A549 (cell line): ENCODE measurements around the gene TLR9.

Experiments used
- CHD2 ChIP-seq: fragments of 150-350 bp; IDR thresholded peaks from 2 replicates; pipeline ENCODE4 v1.6.1; 2014; ENCODE audit warnings: low read length; ENCODE audit not compliant: partially characterized antibody
- CHD4 ChIP-seq: fragments of 200-600 bp; sonication (generic); IDR thresholded peaks from 2 replicates; pipeline ENCODE4 v1.6.1; 2016; ENCODE audit warnings: antibody characterized with exemption, mild to moderate bottlenecking, borderline replicate concordance
- E2F6 ChIP-seq: IDR thresholded peaks from 2 replicates; pipeline ENCODE4 v1.6.1; 2012; ENCODE audit warnings: low read depth, borderline replicate concordance
- ELK1 ChIP-seq: fragments of 150-350 bp; IDR thresholded peaks from 2 replicates; pipeline ENCODE4 v1.6.1; 2014; ENCODE audit warnings: low read depth, mild to moderate bottlenecking, low read length
- EP300 ChIP-seq, 2 experiments: fragments of >200 bp; sonication (Bioruptor Twin); formaldehyde crosslinking; IDR thresholded peaks; 2 replicates in 1 of 2; 3 replicates in 1 of 2; pipeline ENCODE4 v1.6.1; 2016 to 2017
- FOXS1 ChIP-seq: fragments of 250-450 bp; sonication (Bioruptor Pico); IDR thresholded peaks from 2 replicates; pipeline ENCODE4 v1.5.0; 2020; ENCODE audit warnings: mild to moderate bottlenecking, moderate library complexity
- KDM5A ChIP-seq: fragments of 200-600 bp; sonication (generic); IDR thresholded peaks from 2 replicates; pipeline ENCODE4 v1.6.1; 2016; ENCODE audit warnings: antibody characterized with exemption, mild to moderate bottlenecking
- MAZ ChIP-seq: fragments of 150-350 bp; IDR thresholded peaks from 2 replicates; pipeline ENCODE4 v1.6.1; 2014; ENCODE audit warnings: antibody characterized with exemption, low read depth, low read length, borderline replicate concordance
- PBX3 ChIP-seq: IDR thresholded peaks from 2 replicates; pipeline ENCODE4 v1.6.1; 2012
- POLR2A ChIP-seq: IDR thresholded peaks from 2 replicates; pipeline ENCODE4 v1.6.1; 2012; ENCODE audit warnings: mild to moderate bottlenecking, low read length
- SMC3 ChIP-seq: fragments of >200 bp; sonication (Bioruptor Twin); formaldehyde crosslinking; IDR thresholded peaks from 3 replicates; pipeline ENCODE4 v1.6.1; 2018; ENCODE audit warnings: inconsistent platforms
- ZC3H11A ChIP-seq: fragments of 450-650 bp; IDR thresholded peaks from 2 replicates; pipeline ENCODE4 v1.6.1; 2014; ENCODE audit warnings: antibody characterized with exemption, mild to moderate bottlenecking
- TF ChIP-seq, protein P1 (sequence below): fragments of >200 bp; sonication (Bioruptor Twin); formaldehyde crosslinking; IDR thresholded peaks from 3 replicates; pipeline ENCODE4 v1.5.1; 2016
- TF ChIP-seq, protein P2 (sequence below): fragments of 450-650 bp; IDR thresholded peaks from 2 replicates; pipeline ENCODE4 v1.6.1; 2014; ENCODE audit warnings: antibody characterized with exemption

DNA sequence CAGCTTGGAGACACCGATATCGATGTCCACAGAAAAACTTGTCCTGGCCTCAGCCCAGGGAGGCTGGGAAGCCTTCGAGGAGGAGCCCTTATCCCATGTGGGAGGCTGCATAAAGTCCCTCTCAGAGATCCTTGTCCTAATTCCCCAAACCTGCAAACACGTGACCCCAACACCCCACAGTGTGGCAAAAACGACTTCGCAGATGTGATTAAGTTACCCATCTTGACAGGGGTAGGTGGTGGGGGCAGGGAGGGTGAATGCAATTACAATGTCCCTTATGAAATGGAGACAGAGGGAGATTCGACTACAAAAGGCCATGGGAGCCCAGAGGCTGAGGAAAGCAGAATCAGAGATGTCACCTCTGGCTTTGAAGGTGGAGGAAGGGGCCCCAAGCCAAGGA is 2.3 kb upstream of the TLR9 start:
- TF ChIP-seq CHD2 (no peak), ZC3H11A (no peak), MAZ (no peak), PBX3 (no peak), CHD4 (no peak), SMC3 (no peak), E2F6 (no peak), FOXS1 (CRISPR knock-in tag) (no peak), POLR2A (no peak), ELK1 (no peak), KDM5A (no peak), EP300 (IDR thresholded peaks at IDR 0.05) (no peak)
- TF ChIP-seq, protein P1, sequence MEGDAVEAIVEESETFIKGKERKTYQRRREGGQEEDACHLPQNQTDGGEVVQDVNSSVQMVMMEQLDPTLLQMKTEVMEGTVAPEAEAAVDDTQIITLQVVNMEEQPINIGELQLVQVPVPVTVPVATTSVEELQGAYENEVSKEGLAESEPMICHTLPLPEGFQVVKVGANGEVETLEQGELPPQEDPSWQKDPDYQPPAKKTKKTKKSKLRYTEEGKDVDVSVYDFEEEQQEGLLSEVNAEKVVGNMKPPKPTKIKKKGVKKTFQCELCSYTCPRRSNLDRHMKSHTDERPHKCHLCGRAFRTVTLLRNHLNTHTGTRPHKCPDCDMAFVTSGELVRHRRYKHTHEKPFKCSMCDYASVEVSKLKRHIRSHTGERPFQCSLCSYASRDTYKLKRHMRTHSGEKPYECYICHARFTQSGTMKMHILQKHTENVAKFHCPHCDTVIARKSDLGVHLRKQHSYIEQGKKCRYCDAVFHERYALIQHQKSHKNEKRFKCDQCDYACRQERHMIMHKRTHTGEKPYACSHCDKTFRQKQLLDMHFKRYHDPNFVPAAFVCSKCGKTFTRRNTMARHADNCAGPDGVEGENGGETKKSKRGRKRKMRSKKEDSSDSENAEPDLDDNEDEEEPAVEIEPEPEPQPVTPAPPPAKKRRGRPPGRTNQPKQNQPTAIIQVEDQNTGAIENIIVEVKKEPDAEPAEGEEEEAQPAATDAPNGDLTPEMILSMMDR: no peak
- TF ChIP-seq, protein P2, sequence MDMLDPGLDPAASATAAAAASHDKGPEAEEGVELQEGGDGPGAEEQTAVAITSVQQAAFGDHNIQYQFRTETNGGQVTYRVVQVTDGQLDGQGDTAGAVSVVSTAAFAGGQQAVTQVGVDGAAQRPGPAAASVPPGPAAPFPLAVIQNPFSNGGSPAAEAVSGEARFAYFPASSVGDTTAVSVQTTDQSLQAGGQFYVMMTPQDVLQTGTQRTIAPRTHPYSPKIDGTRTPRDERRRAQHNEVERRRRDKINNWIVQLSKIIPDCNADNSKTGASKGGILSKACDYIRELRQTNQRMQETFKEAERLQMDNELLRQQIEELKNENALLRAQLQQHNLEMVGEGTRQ: no peak
